GM23248 (cell line): Measurements from ENCODE around the gene TBXAS1.

Experiments used
- EZH2 ChIP-seq: fragments of 200-600 bp; sonication (generic); IDR thresholded peaks from 2 replicates; pipeline ENCODE4 v1.6.1; 2018; ENCODE audit warnings: antibody characterized with exemption, mild to moderate bottlenecking; ENCODE audit not compliant: insufficient read depth, poor library complexity, severe bottlenecking
- EZH2phosphoT487 ChIP-seq: fragments of 200-600 bp; sonication (generic); IDR thresholded peaks from 2 replicates; pipeline ENCODE4 v1.6.1; 2018; ENCODE audit warnings: antibody characterized with exemption, moderate library complexity, mild to moderate bottlenecking, low read depth; ENCODE audit not compliant: insufficient read depth

DNA sequence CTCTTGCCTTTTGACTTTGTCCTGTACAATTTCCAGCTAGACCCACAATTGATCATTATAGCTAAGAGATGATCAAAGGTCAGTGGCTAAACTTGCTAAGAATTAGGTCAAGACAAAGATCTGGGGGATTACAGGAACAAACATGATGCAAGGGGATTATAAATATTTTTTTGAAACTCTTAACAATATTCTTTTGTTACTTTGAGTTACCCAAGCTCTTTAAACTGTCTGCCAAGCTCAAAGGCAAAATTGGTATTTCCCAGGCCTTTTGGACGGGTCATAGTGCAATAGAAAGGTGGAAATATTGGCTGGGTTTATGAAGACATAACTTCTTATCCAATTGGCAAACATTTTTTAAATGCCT lies 23.4 kb downstream of the TBXAS1 start:
- TF ChIP-seq EZH2 (no peak), EZH2phosphoT487 (no peak)
